HG02840 (cell line): ENCODE measurements around the gene MIEN1.
"Not testable (repeated sequence)": the region's sequence is repeated elsewhere in the genome, so short reads cannot be mapped to it uniquely, and the experiment has no call there.

Source experiments
- ATAC-seq: cut with Tn5 transposase; IDR thresholded peaks from one replicate; pipeline ENCODE4 v1.9.1; 2021; ENCODE audit warnings: mild to moderate bottlenecking, moderate library complexity, moderate number of reproducible peaks; ENCODE audit not compliant: unreplicated experiment, low FRiP score

MIEN1 gene

GRCh38 chr17:39719563-39720355 lies 10.6 kb downstream of the MIEN1 start:
- no peak for ATAC-seq

GRCh38 chr17:39717660-39718059 lies 12.7 kb downstream of the MIEN1 start:
- ATAC-seq = no peak

- no peak for ATAC-seq
These were observed 13.3 kb downstream of the MIEN1 start for GRCh38 chr17:39716879-39717536.

DNA sequence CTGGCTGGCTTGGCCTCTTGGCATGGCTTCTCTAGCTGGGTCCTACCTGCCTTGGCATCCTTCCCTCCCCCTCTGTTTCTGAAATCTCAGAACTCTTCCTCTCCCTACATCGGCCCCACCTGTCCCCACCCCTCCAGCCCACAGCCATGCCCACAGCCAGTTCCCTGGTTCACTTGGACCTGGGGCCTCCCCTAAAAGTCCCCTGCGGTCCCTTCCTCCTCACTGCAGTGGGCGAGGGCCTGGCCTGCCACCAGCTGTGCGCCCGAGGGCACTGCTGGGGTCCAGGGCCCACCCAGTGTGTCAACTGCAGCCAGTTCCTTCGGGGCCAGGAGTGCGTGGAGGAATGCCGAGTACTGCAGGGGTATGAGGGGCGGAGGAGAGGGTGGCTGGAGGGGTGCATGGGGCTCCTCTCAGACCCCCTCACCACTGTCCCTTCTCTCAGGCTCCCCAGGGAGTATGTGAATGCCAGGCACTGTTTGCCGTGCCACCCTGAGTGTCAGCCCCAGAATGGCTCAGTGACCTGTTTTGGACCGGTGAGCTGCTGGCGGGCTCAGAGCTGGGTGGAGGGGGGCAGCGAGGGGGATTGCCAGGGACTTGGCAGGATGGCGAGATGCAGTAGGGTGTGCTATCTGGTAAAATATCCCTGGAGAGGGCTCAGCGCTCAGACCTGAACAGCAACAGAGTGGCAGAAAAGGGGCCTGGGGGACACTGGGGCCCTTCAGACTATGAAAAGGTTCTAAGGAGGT lies 14.1 kb downstream of the MIEN1 start:
- ATAC-seq = no peak

- ATAC-seq = no peak
These were observed 14.8 kb downstream of the MIEN1 start for GRCh38 chr17:39715375-39716072.

DNA sequence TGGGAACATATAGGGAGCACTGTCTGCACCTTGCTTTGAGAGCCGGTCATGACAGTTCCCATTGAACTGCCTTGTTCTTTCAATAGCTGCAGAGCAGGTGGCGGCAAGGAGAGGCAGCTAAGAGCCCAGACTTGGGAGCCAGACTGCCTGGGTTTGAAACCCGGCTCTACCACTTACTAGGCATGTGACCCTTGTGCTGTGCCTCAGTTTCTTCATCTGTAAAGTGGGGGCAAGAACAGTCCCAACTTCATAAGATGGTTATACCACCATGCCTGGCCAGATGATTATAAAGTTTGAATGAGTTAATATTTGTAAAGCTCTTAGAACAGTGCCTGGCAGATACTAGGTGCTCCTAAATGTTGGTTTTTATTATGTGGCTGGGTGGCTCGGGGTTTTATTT lies 16.1 kb downstream of the MIEN1 start:
- ATAC-seq = no peak

DNA sequence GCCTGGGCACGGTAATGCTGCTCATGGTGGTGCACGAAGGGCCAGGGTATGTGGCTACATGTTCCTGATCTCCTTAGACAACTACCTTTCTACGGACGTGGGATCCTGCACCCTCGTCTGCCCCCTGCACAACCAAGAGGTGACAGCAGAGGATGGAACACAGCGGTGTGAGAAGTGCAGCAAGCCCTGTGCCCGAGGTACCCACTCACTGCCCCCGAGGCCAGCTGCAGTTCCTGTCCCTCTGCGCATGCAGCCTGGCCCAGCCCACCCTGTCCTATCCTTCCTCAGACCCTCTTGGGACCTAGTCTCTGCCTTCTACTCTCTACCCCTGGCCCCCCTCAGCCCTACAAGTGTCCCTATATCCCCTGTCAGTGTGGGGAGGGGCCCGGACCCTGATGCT lies 18.5 kb downstream of the MIEN1 start:
- ATAC-seq = no peak

DNA sequence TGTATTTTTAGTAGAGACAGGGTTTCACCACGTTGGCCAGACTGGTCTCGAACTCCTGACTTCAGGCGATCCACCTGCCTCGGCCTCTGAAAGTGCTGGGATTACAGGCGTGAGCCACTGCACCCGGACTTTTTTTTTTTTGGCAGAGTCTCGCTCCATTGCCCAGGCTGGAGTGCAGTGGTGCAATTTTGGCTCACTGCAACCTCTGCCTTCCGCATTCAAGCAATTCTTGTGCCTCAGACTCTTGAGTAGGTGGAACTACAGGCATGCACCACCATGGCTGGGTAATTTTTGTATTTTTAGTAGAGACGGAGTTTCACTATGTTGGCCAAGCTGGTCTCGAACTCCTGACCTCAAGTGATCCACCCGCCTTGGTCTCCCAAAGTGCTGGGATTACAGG lies 19.3 kb downstream of the MIEN1 start:
- ATAC-seq = not testable (repeated sequence)

DNA sequence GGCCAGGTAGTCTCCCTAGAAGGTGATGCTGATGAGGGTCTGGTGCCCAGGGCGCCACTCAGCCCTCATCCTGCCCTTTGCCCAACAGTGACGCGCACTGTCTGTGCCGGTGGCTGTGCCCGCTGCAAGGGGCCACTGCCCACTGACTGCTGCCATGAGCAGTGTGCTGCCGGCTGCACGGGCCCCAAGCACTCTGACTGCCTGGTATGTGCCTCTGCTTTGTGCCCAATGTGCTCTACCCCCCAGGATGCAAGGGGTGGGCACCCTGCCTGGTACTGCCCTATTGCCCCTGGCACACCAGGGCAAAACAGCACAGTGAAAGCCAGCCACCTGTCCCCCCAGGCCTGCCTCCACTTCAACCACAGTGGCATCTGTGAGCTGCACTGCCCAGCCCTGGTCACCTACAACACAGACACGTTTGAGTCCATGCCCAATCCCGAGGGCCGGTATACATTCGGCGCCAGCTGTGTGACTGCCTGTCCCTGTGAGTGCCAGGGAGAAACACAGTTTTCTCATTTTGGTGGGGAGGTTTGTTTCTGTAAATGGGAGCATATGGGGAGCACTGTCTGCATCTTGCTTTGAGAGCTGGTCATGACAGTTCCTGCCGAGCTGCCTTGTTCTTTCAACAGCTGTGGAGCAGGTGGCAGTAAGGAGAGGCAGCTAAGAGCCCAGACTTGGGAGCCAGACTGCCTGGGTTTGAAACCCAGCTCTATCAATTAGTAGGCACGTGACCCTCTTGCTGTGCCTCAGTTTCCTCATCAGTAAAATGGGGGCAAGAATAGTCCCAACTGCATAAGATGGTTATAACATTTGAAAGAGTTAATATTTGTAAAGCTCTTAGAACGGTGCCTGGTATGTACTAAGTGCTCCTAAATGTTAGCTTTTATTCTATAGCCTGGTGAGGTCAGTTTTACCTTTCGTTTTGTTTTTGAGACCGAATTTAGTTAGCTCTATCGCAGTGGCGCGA lies 20.1 kb downstream of the MIEN1 start:
- ATAC-seq = no peak

GRCh38 chr17:39709319-39709997 lies 20.9 kb downstream of the MIEN1 start:
- ATAC-seq = no peak

GRCh38 chr17:39706921-39707337 lies 23.4 kb downstream of the MIEN1 start:
- ATAC-seq = no peak

DNA sequence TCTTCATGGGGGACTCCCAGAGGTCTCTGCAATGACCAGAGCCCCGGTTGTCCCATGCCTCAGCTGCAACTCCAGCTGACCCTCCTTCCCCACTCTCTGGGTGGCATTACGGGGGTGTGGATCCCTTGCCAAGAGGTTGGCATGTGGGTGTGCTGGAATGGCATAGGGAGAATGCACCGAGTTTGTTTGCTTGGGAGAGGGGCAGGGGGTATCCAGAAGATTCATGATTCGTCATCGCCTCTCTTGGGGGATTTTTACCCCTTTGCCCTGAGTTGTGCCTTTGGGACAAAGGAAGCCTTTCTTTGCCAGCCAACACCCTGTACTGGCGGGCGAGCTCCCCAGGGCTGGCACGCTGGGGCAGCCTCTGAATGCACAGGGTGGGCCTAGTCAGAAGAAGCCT lies 23.9 kb downstream of the MIEN1 start:
- no peak for ATAC-seq

DNA sequence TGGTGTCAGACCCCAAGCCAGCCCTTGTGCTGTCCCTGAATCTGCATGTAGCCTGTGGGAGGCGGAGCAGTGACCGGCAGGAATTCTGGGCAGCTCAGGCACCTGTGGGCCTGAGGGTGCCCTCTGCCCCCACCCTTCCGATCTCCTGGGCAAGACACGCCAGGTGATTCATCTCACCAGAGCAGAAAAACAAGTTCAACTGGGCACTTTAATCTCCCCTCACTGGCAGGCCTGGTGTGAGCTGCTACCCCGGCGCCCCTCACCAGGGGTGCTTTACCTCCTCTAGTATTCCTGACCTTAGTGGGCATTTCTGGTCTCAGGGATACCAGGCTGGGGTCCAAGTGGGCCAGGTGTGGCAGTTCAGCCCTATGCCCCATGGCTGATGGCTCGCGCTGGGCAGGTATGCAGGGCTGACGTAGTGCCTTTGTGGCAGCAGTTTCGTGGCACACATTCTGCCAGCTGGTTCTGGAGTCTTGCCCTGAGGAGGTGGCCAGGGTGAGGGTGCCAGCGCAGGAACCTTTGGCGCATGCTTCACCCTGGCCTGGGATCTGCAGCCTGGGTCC lies 24.5 kb downstream of the MIEN1 start:
- ATAC-seq = no peak

- ATAC-seq = no peak
These were observed 25.3 kb downstream of the MIEN1 start for GRCh38 chr17:39704821-39705551.

DNA sequence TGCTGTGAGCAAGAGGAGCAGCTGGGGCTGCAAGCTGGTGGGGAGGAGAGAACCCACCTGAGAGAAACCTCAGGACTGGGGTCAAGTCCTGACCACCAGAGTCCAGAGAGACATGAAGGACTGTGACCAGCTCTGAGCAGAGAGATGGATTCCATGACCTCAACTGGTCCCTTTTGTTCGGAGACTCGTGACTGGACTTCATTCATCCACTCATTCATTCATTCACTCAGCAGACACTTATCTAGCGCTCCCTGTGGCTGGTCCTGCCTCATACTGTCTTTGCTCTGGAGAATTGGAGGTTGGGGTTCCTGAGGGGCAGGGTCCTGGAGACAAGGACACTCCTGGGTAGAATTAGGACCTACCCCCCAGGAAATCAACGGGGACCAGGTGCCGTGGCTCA lies 26.4 kb downstream of the MIEN1 start:
- ATAC-seq = no peak

DNA sequence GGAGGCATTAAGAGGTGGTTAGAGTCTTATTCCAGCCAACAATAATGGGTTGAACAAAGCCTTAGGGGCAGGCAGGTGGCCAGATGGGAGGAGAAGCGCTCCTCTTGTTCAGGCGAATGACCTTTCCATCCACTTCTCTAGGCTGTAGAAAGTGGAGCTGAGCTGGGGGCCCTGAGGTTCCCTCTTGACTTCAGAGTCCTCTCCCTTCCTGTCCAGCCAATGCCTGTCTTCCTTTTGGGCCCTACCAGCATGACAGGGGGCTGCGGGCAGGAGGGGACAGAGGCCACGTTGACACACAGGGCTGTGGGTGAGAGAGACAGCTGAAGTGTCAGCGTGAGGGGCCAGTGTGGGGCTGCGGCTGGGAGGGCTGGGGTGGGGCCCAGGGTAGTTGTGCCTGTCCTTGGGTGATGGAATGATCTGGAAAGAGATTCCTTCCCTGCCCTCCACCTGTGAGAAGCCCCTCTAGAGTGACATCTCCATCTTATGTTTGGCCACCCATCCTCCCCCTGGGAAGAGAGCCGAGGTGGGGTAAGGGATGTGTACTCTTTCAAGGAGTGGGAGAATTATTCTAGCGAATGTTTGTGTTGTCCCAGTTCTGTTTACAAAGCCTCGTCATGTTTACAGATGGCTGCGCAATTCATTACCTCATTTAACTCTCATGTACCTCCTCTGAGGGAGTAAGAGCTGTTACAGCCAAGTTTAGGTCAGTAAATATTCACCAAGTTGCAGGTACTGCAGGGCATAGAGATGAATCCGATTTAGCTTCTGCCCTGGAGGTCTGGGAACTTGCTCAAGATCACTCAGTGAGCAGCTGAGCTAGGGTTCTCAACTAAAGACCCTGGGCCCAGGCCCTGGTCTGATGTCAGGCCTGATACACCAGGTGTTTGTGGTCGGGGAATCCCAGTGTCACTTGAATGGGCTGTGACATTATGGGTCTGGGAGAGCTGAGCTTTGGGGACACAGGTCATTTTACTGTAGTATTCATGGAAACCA lies 27.1 kb downstream of the MIEN1 start:
- no peak for ATAC-seq
